Suppressor macrophage treated with lipopolysaccharide for 1 hour (primary cell): ENCODE results near the gene PSMB11.
A peak's percentile ranks its signal among the peaks of the same experiment; 100 is the strongest.

Experiments
- DNase-seq, 3 donors: peaks; one replicate each; pipeline ENCODE4 v3.0.0-alpha.2; 2020 to 2022

Gene PSMB11

GRCh38 chr14:23044840-23045239, 2.8 kb downstream of the PSMB11 start:
- no peak for DNase-seq

GRCh38 chr14:23045419-23046357, 3.7 kb downstream of the PSMB11 start:
- no peak for DNase-seq

- DNase-seq, result no peak
These were observed 5.1 kb downstream of the PSMB11 start for GRCh38 chr14:23047034-23047634.

- no peak for DNase-seq
These were observed 6.0 kb downstream of the PSMB11 start for GRCh38 chr14:23047751-23048693.

GRCh38 chr14:23049011-23049410, 7.0 kb downstream of the PSMB11 start:
- no peak for DNase-seq

- peak in 1 of 3 donors; percentile 27 for DNase-seq
These were observed 9.4 kb downstream of the PSMB11 start for GRCh38 chr14:23051141-23052057.

GRCh38 chr14:23052182-23052623, 10.2 kb downstream of the PSMB11 start:
- DNase-seq, result no peak

- DNase-seq, result no peak
These were observed 10.7 kb downstream of the PSMB11 start for GRCh38 chr14:23052671-23053070.

GRCh38 chr14:23053426-23053825, 11.4 kb downstream of the PSMB11 start:
- no peak for DNase-seq

- peak in 1 of 3 donors; percentile 41 for DNase-seq
These were observed 12.2 kb downstream of the PSMB11 start for GRCh38 chr14:23054000-23054811.

GRCh38 chr14:23055147-23055550, 13.1 kb downstream of the PSMB11 start:
- DNase-seq, result no peak

GRCh38 chr14:23055621-23056144, 13.7 kb downstream of the PSMB11 start:
- no peak for DNase-seq

- peak; percentile 81 to 89 (median 82) for DNase-seq
These were observed 14.3 kb downstream of the PSMB11 start for GRCh38 chr14:23056145-23056955.

GRCh38 chr14:23056956-23057756, 15.1 kb downstream of the PSMB11 start, which contains the start of gene CDH24:
TSS of gene CDH24 (minus strand) at chr14:23057520. CDS start at chr14:23055733, 1,787 bp downstream.
- peak; percentile 52 to 84 (median 70) for DNase-seq

- DNase-seq, result peak; percentile 79 to 89 (median 84)
These were observed 16.0 kb downstream of the PSMB11 start for GRCh38 chr14:23057757-23058653.

- no peak for DNase-seq
These were observed 16.9 kb downstream of the PSMB11 start for GRCh38 chr14:23058654-23059504.
